Measurements from ENCODE around the gene SUMF1. TPM values are rescaled to one million over a fixed set of nuclear protein-coding genes. Genes with fewer than 3 reads are reported as not detected.

Gene SUMF1
- total RNA-seq, 1 donor from 2014 or later: 35.4 TPM

- ATAC-seq: no peak
- intact Hi-C loops (cut with DNase I): no loop called here
- H3K4me1 ChIP-seq: no peaks in the 10 kb centered on the region
- H3K27ac ChIP-seq: no peak overlapping the region
- TF ChIP-seq CTCF (IDR thresholded peaks at IDR 0.05): no peak
- no peaks in the 10 kb centered on the region for H3K9me3 ChIP-seq
- H3K4me3 ChIP-seq: no peak overlapping the region
- DNase-seq: no peak
- H3K27me3 ChIP-seq (ENCODE audit: low read depth): no peaks in the 10 kb centered on the region
- H3K36me3 ChIP-seq: peaks cover 32% of the 10 kb centered on the region
Observed at GRCh38 chr3:4454142-4454541, 12.9 kb downstream of the SUMF1 start.

DNA sequence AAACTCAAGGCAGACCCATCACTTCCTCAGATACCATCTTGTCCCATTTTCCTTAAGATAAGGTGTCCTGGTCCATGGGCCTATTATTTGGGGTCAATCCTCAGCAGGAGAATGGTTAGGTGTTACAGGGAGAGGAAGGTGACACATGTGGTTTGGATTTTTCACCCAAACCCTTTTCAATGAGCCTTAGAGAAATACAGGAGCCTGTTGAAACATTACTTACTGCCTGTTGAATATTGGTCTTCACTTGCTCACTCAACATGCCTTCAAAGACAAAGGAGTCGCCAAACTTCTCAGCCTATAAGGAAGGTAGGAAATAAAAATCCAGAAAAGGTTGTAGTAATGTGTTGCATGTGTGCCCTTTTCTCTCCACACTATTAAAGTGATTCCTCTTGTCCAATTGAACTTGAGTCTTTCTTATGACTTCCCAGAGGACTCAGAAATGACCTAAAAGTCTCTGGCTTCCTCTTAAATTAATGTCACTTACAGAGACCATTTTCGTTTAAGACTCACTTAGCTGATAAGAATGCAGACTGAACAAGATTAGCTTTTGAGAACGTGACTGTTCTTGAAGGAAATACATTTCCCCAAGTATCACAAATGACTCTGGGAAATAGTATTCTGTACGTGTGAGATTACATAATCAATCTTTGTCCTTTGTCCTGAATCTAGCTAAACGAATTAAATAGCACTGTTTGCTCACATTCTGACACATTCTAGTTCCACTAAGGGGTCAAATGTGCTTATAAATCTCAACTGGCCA lies 17.8 kb downstream of the SUMF1 start:
- H3K9me3 ChIP-seq: no peaks in the 10 kb centered on the region
- DNase-seq: no peak
- TF ChIP-seq CTCF (IDR thresholded peaks at IDR 0.05): no peak
- no peaks in the 10 kb centered on the region for H3K4me1 ChIP-seq
- intact Hi-C loops (cut with DNase I): no loop called here
- no peak overlapping the region for H3K27ac ChIP-seq
- no peak for ATAC-seq
- no peak overlapping the region for H3K4me3 ChIP-seq
- peaks cover 65% of the 10 kb centered on the region for H3K36me3 ChIP-seq
- H3K27me3 ChIP-seq (ENCODE audit: low read depth): no peaks in the 10 kb centered on the region

- no peak for TF ChIP-seq CTCF (IDR thresholded peaks at IDR 0.05)
- ATAC-seq: no peak
- intact Hi-C loops (cut with DNase I): no loop called here
- Histone ChIP-seq H3K36me3 (peaks cover 68% of the 10 kb centered on the region), H3K4me1 (no peaks in the 10 kb centered on the region), H3K4me3 (no peak overlapping the region), H3K27me3 (ENCODE audit: low read depth) (no peaks in the 10 kb centered on the region), H3K9me3 (no peaks in the 10 kb centered on the region), H3K27ac (no peak overlapping the region)
- no peak for DNase-seq
Observed at GRCh38 chr3:4448187-4448586, 18.9 kb downstream of the SUMF1 start.

DNA sequence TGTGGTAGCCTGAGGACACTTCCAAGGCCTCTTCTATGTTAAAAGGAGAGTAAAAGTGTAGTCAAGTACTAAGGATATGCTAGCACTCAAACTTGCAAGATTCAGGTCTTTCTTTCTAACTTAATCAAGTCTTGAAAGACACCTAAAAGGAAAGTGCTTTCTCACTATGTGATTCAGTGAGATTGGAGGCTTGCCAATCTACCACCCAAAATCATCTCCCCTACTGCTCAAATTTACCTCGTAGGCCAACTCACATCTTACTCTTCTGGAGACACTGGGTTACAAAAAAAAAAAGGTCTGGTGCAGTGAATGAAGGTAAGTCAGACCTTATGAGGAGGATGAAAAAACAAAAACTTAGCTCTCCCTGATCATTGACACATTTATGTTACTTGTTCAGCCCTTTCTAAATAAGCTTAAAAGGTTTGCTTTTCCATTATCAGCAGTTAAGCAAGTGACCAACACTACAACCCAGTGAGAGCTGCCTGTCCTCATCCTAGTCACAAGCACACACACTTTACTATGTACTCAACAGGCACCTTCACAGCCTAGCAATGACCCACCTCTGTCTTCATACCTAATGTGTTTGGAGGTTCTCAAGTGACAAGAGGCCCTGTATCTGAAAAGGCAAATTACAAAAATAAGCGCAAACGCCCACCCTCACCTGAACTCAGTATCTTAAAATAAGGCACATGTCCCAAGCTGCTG lies 19.6 kb downstream of the SUMF1 start:
- no peak for TF ChIP-seq CTCF (IDR thresholded peaks at IDR 0.05)
- Histone ChIP-seq H3K4me3 (no peak overlapping the region), H3K36me3 (peaks cover 63% of the 10 kb centered on the region), H3K9me3 (no peaks in the 10 kb centered on the region), H3K27ac (no peak overlapping the region), H3K4me1 (no peaks in the 10 kb centered on the region), H3K27me3 (ENCODE audit: low read depth) (no peaks in the 10 kb centered on the region)
- DNase-seq: no peak
- no peak for ATAC-seq
- intact Hi-C loops (cut with DNase I): no loop called here

- Histone ChIP-seq H3K4me3 (no peak overlapping the region), H3K4me1 (no peaks in the 10 kb centered on the region), H3K27ac (no peak overlapping the region), H3K36me3 (peaks cover 19% of the 10 kb centered on the region), H3K27me3 (ENCODE audit: low read depth) (no peaks in the 10 kb centered on the region), H3K9me3 (no peaks in the 10 kb centered on the region)
- TF ChIP-seq CTCF (IDR thresholded peaks at IDR 0.05): no peak
- DNase-seq (no peak), ATAC-seq (no peak)
- intact Hi-C loops (cut with DNase I): no loop called here
Observed at GRCh38 chr3:4440951-4441350, 26.1 kb downstream of the SUMF1 start.
